HepG2 (cell line): ENCODE data around the gene TLNRD1.

ENCODE experiments used
- BHLHE40 ChIP-seq: IDR thresholded peaks from 2 replicates; pipeline ENCODE4 v1.6.1; 2011; ENCODE audit warnings: low read length, improper control_type of control experiment
- CTCF ChIP-seq: sonication (generic); formaldehyde crosslinking; IDR thresholded peaks from 2 replicates; pipeline ENCODE4 v1.5.0; 2020; ENCODE audit warnings: mild to moderate bottlenecking, missing genetic modification reagents, moderate library complexity
- HMG20B ChIP-seq: conservative IDR thresholded peaks from 2 replicates; pipeline ENCODE4 v1.6.1; 2016; ENCODE audit warnings: missing genetic modification reagents, missing compliant biosample characterization
- KDM3A ChIP-seq: IDR thresholded peaks from 2 replicates; pipeline ENCODE4 v1.6.1; 2018; ENCODE audit warnings: low read depth, missing compliant biosample characterization
- MIER2 ChIP-seq: IDR thresholded peaks from 2 replicates; pipeline ENCODE4 v1.6.1; 2016; ENCODE audit warnings: missing biosample characterization, missing genetic modification reagents
- MYNN ChIP-seq: sonication (generic); formaldehyde crosslinking; IDR thresholded peaks from 2 replicates; pipeline ENCODE4 v1.4.0; 2020; ENCODE audit warnings: mild to moderate bottlenecking, low read depth, missing genetic modification reagents
- REST ChIP-seq, 2 experiments: IDR thresholded peaks; 2 replicates each; pipeline ENCODE4 v1.6.1; 2011 to 2012; ENCODE audit warnings: low read length in 2 of 2, borderline replicate concordance in 1 of 2, low read depth in 1 of 2, mild to moderate bottlenecking in 1 of 2, moderate library complexity in 1 of 2
- RNF2 ChIP-seq: fragments of 450-650 bp; conservative IDR thresholded peaks from 2 replicates; pipeline ENCODE4 v1.6.1; 2016; ENCODE audit warnings: low read depth
- ZNF354B ChIP-seq: sonication (generic); formaldehyde crosslinking; IDR thresholded peaks from 2 replicates; pipeline ENCODE4 v1.8.0; 2022; ENCODE audit warnings: mild to moderate bottlenecking, missing genetic modification reagents
- TF ChIP-seq, protein P1 (sequence below): sonication (generic); formaldehyde crosslinking; IDR thresholded peaks from 2 replicates; pipeline ENCODE4 v1.4.0; 2020; ENCODE audit warnings: missing genetic modification reagents

DNA sequence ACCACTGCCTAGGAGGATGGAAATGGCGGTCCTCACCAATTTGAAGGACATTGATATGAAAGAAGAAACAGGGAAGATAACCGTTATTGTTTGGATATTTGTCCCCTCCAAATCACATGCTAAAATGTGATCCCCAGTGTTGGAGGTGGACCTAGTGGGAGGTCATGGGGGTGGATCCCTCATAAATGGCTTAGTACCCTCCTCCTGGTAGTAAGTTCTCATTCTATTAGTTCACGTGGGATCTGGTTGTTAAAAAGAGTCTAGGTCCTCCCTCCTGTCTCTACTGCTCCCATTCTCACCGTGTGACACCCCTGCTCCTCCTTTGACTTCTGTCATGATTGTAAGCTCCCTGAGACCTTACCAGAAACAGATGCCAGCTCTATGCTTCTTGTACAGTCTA lies 30.5 kb downstream of the TLNRD1 start:
- no peak for TF ChIP-seq RNF2
- no peak for TF ChIP-seq REST (IDR thresholded peaks at IDR 0.05; ENCODE audit: borderline replicate concordance in 1 of 2, low read depth in 1 of 2, low read length in 2 of 2)
- no peak for TF ChIP-seq KDM3A (CRISPR knock-in tag)
- no peak for TF ChIP-seq MYNN
- TF ChIP-seq, protein P1, sequence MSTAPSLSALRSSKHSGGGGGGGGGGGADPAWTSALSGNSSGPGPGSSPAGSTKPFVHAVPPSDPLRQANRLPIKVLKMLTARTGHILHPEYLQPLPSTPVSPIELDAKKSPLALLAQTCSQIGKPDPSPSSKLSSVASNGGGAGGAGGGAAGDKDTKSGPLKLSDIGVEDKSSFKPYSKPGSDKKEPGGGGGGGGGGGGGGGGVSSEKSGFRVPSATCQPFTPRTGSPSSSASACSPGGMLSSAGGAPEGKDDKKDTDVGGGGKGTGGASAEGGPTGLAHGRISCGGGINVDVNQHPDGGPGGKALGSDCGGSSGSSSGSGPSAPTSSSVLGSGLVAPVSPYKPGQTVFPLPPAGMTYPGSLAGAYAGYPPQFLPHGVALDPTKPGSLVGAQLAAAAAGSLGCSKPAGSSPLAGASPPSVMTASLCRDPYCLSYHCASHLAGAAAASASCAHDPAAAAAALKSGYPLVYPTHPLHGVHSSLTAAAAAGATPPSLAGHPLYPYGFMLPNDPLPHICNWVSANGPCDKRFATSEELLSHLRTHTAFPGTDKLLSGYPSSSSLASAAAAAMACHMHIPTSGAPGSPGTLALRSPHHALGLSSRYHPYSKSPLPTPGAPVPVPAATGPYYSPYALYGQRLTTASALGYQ (CRISPR knock-in tag): no peak
- TF ChIP-seq BHLHE40: no peak
- no peak for TF ChIP-seq CTCF (CRISPR knock-in tag)
- no peak for TF ChIP-seq HMG20B (CRISPR knock-in tag)
- no peak for TF ChIP-seq MIER2 (CRISPR knock-in tag)
- no peak for TF ChIP-seq ZNF354B (CRISPR knock-in tag)
